ENCODE data around the gene PBX1. TPM values are rescaled to one million over a fixed set of nuclear protein-coding genes. Genes with fewer than 3 reads are reported as not detected.

PBX1 gene
- total RNA-seq, 4 donors from 2014 or later, result 25.8 to 31.0 (median 27.1) TPM

GRCh38 chr1:164753521-164754077 lies 194.6 kb downstream of the PBX1 start:
- Histone ChIP-seq H3K27me3 (no peaks in the 10 kb centered on the region), H3K9me3 (no peaks in the 10 kb centered on the region), H3K4me3 (peak overlapping the region in 1 of 4 donors; percentile 27), H3K36me3 (no peaks in the 10 kb centered on the region), H3K27ac (peak overlapping the region; percentile 6 to 82 (median 52)), H3K4me1 (peaks cover 0 to 78% (median 4%) of the 10 kb centered on the region in 4 donors)
- WGBS, 2 donors, result 54 to 55% methylated on average over 11 of the region's 11 CpGs
- no peak for DNase-seq (ENCODE audit: low spot score in 2 of 2)
- TF ChIP-seq CTCF (IDR thresholded peaks at IDR 0.05) (no peak), POLR2A (IDR thresholded peaks at IDR 0.05) (no peak), EP300 (IDR thresholded peaks at IDR 0.05) (no peak)

DNA sequence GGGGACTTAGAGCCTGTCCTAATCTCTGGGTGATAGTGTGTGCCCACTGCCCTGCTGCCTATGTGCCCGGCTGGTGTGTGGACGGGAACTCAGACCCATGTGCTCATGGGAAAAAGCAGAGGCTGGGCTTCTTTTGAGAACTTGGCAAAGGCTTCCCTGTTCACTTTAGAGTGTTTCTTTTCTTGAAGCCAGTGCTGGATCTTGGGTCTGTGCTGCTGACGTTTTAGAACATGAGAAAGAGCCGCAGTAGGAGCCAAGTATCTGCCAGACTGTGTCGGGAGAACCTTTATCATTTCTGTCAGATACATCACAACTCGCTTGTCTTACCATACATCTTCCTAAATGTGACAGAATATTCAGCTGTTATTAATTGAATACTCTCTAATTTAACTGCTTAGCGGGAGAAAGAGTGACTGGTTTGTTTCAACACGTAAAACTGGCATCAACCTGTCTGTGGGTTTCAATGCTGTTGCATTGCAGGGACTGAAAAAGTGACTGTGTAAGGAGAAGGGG lies 195.2 kb downstream of the PBX1 start:
- peak overlapping the region; percentile 6 to 82 (median 52) for H3K27ac ChIP-seq
- WGBS, 2 donors, result 45 to 48% methylated on average over 8 of the region's 8 CpGs
- no peaks in the 10 kb centered on the region for H3K36me3 ChIP-seq
- peaks cover 0 to 78% (median 4%) of the 10 kb centered on the region in 4 donors for H3K4me1 ChIP-seq
- no peak for DNase-seq (ENCODE audit: low spot score in 2 of 2)
- H3K9me3 ChIP-seq, result no peaks in the 10 kb centered on the region
- no peaks in the 10 kb centered on the region for H3K27me3 ChIP-seq
- H3K4me3 ChIP-seq, result peak overlapping the region in 1 of 4 donors; percentile 27
- TF ChIP-seq CTCF (IDR thresholded peaks at IDR 0.05) (no peak), EP300 (IDR thresholded peaks at IDR 0.05) (peak in 1 of 2 donors; percentile 57)

DNA sequence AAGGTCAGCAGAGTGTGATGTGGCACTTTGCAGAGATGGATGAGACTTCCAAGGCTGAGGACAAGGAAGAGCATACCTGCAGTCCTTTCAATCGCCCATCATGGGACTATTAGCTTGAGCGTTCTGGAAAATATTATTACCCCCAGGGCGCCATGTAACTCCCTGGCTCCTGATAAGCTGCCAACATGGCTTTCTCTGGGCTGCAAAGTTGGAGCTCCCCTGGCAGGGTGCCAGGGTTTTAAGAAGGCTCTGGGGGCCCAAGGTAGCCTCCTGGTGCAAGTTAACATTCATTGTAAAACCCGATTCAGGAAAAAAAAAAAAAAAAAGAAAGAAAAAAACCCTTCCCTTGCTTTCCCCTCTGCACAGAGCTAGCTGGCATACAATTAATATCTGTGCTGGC lies 196.7 kb downstream of the PBX1 start:
- no peak for DNase-seq (ENCODE audit: low spot score in 2 of 2)
- no peak overlapping the region for H3K4me3 ChIP-seq
- no peaks in the 10 kb centered on the region for H3K36me3 ChIP-seq
- H3K9me3 ChIP-seq, result no peaks in the 10 kb centered on the region
- no peak overlapping the region for H3K27ac ChIP-seq
- TF ChIP-seq POLR2A (IDR thresholded peaks at IDR 0.05) (no peak), EP300 (IDR thresholded peaks at IDR 0.05) (no peak), CTCF (IDR thresholded peaks at IDR 0.05) (no peak)
- 61 to 74% methylated on average over 4 of the region's 4 CpGs for WGBS, 2 donors
- no peaks in the 10 kb centered on the region for H3K27me3 ChIP-seq
- H3K4me1 ChIP-seq, result peaks cover 0 to 81% (median 7%) of the 10 kb centered on the region in 4 donors

- Histone ChIP-seq H3K9me3 (no peaks in the 10 kb centered on the region), H3K36me3 (no peaks in the 10 kb centered on the region), H3K4me1 (peaks cover 0 to 78% (median 7%) of the 10 kb centered on the region in 4 donors), H3K27ac (no peak overlapping the region), H3K4me3 (no peak overlapping the region), H3K27me3 (no peaks in the 10 kb centered on the region)
- 94 to 95% methylated on average over 1 of the region's 1 CpG for WGBS, 2 donors
- no peak for TF ChIP-seq EP300 (IDR thresholded peaks at IDR 0.05)
- TF ChIP-seq POLR2A (IDR thresholded peaks at IDR 0.05), result no peak
- TF ChIP-seq CTCF (IDR thresholded peaks at IDR 0.05), result no peak
- no peak for DNase-seq (ENCODE audit: low spot score in 2 of 2)
These were observed 197.8 kb downstream of the PBX1 start for GRCh38 chr1:164756741-164757140.

DNA sequence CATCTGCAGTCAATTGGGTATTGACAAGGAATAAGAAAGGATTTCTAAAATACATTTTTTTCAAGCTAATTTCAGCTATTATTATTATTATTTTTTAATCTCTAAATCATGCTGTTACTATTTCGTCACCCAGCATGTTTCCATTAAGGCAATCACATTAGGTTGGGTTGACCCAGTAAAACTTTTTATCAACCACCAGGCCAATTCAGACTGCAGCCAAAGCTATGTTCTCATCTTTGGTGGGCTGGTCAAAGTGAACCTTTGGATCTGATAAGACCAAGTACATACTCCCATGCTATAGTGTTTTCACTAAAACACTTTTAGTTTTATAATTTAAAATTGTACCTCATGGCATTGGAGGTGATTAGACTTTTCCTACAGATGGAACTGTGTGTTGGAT lies 198.6 kb downstream of the PBX1 start:
- no peaks in the 10 kb centered on the region for H3K9me3 ChIP-seq
- H3K27me3 ChIP-seq, result no peaks in the 10 kb centered on the region
- H3K4me3 ChIP-seq, result no peak overlapping the region
- no peak for DNase-seq (ENCODE audit: low spot score in 2 of 2)
- WGBS, 2 donors, result 70 to 78% methylated on average over 1 of the region's 1 CpG
- peaks cover 0 to 70% (median 7%) of the 10 kb centered on the region in 4 donors for H3K4me1 ChIP-seq
- H3K36me3 ChIP-seq, result no peaks in the 10 kb centered on the region
- TF ChIP-seq CTCF (IDR thresholded peaks at IDR 0.05) (no peak), EP300 (IDR thresholded peaks at IDR 0.05) (peak in 1 of 2 donors; percentile 9)
- H3K27ac ChIP-seq, result peak overlapping the region in 1 of 4 donors; percentile 33
